Stimulated activated CD8-positive, alpha-beta memory T cell treated with anti-CD3 and anti-CD28 coated beads, Interleukin-7, amount 100 ng/mL, for 48 hours (primary cell): ENCODE results near the gene GNAO1.
"Not testable (repeated sequence)": the region's sequence is repeated elsewhere in the genome, so short reads cannot be mapped to it uniquely, and the experiment has no call there.

Source experiments
- DNase-seq, 2 donors: peaks; one replicate each; pipeline ENCODE4 v3.0.0-alpha.2; 2020; ENCODE audit warnings: low read depth in 1 of 2; ENCODE audit errors: extremely low read depth in 1 of 2

Gene GNAO1

DNA sequence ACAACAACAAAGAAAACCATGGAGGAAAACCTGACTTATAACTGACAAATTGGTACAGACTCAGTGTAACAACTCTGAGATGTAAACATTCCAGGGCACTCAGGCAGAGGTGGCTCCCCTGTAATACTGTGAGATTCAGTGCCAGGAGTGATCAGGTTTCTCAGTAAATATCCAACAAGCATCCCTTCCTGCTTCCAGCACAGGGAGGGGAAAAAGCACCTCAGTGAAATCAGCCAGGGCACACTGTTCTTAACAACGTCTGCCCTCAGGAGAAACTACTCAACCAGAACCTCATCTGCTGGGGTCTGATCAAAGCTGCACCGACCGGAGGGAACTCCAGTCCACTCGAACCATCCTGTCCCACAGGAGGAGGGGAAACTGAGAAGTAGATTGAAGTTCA, 181.7 kb downstream of the GNAO1 start:
- no peak for DNase-seq

DNA sequence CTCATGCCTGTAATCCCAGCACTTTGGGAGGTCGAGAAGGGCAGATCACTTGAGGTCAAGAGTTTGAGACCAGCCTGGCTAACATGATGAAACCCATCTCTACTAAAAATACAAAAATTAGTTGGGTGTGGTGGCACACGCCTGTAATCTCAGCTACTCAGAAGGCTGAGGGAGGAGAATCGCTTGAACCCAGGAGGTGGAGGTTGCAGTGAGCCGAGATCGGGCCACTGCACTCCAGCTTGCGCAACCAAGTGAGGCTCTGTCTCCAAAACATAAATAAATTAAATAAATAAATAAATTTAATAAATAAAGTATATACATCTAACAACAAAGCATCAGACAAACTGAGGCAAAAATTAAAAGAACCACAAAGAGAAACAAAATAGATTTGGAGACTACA, 184.5 kb downstream of the GNAO1 start:
- not testable (repeated sequence) for DNase-seq

GRCh38 chr16:56379044-56379443, 187.8 kb downstream of the GNAO1 start:
- DNase-seq: not testable (repeated sequence)

DNA sequence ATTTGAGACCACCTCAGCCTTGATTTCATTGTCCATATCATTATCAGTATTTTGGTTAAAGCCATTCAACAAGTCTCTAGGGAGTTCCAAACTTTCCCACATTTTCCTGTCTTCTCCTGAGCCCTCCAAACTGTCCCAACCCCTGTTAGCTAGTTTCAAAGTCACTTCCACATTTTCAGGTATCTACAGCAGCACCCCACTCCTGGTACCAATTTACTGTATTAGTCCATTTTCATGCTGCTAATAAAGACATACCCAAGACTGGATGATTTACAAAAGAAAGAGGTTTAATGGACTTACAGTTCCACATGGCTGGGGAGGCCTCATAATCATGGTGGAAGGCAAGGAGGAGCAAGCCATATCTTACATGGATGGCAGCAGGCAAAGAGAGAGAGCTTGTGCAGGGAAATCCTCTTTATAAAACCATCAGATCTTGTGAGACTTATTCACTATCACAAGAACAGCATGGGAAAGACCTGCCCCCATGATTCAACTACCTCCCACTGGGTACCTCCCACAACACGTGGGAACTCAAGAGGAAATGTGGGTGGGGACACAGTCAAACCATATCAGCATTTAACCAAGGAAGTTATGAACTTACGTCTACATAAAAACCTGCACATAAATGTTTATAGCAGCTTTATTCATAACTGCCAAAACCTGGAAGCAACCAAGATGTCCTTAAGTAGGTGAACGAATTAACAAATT, 189.6 kb downstream of the GNAO1 start:
- DNase-seq: not testable (repeated sequence)

DNA sequence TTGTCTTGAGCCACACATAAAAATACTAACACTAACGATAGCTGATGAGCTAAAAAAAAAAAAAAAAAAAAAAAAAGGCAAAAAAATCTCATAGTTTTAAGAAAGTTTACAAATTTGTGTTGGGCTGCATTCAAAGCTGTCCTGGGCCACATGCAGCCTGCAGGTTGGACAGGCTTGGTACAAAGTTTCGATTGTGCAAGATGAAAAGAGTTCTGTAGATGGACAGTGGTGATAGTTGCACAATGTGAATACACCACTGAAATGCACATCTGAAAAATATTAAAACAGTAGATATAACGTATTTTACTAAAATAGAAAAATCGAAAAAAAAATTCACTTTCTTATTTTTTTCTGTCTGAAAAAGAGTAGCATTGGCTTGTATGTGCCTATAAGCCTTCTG, 191.2 kb downstream of the GNAO1 start:
- no peak for DNase-seq

GRCh38 chr16:56382901-56383355, 191.6 kb downstream of the GNAO1 start:
- no peak for DNase-seq

- no peak for DNase-seq
Observed at GRCh38 chr16:56384074-56384721, 192.9 kb downstream of the GNAO1 start.

- no peak for DNase-seq
Observed at GRCh38 chr16:56387396-56387795, 196.1 kb downstream of the GNAO1 start.

- DNase-seq: no peak
Observed at GRCh38 chr16:56388209-56388608, 196.9 kb downstream of the GNAO1 start.

GRCh38 chr16:56389554-56389953, 198.3 kb downstream of the GNAO1 start:
- DNase-seq: no peak

- DNase-seq: not testable (repeated sequence)
Observed at GRCh38 chr16:56396724-56397123, 205.4 kb downstream of the GNAO1 start.

DNA sequence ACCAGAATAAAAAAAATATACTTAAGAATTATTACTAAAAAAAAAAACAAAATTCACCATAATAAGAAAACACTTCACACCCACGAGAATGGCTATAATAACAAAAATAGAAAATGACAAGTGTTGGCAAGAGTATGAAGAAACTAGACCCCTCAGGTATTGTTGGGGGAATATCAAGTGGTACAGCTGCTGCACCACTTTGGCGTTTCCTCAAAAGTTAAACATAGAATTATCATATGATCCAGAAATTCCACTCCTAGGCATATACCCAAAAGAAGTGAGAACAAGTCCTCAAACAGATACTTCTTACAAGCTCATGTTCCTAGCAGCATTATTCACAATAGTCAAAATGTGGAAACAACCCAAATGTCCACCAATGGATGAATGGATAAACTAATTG, 207.8 kb downstream of the GNAO1 start:
- no peak for DNase-seq

DNA sequence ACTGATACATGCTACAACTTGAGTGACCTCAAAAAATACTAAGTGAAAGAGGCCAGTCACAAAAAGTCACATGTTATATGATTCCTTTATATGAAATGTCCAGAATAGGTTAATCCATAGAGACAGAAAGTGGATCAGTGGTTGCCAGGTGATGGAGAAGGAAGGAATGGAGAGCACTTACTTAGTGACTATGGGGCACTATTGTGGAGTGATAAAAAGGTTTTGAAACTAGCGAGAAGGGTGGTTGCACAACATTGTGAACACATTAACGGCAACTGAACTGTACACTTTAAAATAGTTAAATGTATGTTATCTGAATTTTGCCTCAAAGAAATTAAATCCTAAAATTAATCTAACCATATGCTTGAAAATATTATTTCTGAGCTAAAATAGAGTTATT, 208.2 kb downstream of the GNAO1 start:
- no peak for DNase-seq

- no peak for DNase-seq
Observed at GRCh38 chr16:56400458-56400857, 209.2 kb downstream of the GNAO1 start.

GRCh38 chr16:56401482-56401881, 210.2 kb downstream of the GNAO1 start:
- DNase-seq: no peak

- DNase-seq: no peak
Observed at GRCh38 chr16:56405977-56406672, 214.8 kb downstream of the GNAO1 start.
